Suppressor macrophage treated with lipopolysaccharide for 1 hour (primary cell): ENCODE results near the gene VWA8.
"Not testable (repeated sequence)": the region's sequence is repeated elsewhere in the genome, so short reads cannot be mapped to it uniquely, and the experiment has no call there.

Experiments used
- DNase-seq, 3 donors: peaks; one replicate each; pipeline ENCODE4 v3.0.0-alpha.2; 2020 to 2022

VWA8 gene

DNA sequence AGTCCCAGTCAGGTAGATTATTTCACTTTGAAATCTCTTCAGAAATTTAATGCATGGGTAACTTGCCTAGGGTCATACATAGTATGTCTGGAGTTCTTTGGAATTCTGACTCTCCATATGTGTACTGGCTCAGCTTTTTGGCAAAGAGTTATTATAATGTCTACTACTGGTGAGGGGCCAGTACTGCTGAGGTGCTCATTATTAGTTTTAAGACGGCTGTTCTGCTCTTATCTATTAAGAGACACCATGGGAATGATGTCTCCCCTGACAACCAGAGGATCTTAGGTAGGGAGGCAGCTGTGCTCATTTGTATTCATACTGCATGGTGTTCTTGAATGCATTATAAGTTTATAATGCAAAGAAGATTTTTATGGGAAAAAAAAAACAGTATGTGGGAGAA, 319.5 kb downstream of the VWA8 start:
- no peak for DNase-seq

GRCh38 chr13:41639955-41640780, 320.7 kb downstream of the VWA8 start:
- no peak for DNase-seq

DNA sequence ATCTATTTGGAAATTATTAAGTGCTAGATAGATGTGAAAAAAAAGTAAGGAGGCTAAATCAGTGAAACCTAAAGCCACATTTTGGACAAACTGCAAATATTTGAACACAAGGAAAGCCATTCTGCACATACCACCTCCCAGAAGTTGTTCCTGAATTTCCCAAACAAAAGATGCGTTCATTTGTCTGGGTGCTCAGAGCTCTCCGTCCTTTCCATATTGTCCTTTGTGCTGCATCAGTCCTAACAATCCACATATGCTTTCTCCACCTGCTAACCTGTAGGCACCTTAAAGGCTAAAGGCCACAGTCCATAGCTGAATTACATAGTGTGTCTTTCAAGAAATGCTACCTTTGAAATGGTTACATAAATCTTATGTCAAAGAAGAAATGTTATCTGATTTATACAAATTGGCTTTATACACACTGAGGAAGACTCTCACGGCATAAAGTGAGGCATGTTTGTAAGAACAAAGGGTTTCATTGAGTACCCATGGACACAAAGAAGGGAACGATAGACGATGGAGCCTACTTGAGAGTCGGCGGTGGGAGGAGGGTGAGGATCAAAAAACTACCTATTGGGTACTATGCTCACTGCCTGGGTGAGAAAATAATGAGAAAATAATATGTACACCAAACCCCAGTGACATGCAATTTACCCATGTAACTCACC, 321.5 kb downstream of the VWA8 start:
- DNase-seq, result no peak

DNA sequence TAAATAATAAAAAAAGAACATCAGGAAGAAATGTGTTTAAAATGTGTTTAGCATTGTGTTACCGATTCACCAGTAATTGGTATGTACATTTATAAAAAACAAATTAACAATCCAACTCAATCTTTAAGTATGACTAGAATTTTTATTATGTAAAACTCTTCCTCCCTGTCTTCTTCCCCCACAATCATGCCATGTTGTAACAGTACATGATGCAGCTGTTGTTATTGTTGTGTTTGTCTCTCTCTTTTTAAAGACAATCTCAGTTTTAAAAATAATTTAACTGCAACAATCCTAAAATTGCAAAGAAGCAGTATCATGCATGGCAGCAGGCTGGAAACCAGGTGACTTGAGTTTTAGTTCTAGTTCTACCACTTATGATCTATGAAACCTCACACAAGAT, 323.3 kb downstream of the VWA8 start:
- DNase-seq, result no peak

DNA sequence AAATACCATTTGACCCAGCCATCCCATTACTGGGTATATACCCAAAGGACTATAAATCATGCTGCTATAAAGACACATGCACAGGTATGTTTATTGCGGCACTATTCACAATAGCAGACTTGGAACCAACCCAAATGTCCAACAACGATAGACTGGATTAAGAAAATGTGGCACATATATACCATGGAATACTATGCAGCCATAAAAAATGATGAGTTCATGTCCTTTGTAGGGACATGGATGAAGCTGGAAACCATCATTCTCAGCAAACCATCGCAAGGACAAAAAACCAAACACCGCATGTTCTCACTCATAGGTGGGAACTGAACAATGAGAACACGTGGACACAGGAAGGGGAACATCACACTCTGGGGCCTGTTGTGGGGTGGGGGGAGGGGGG, 323.9 kb downstream of the VWA8 start:
- not testable (repeated sequence) for DNase-seq

- not testable (repeated sequence) for DNase-seq
Observed at GRCh38 chr13:41636590-41636989, 324.3 kb downstream of the VWA8 start.

DNA sequence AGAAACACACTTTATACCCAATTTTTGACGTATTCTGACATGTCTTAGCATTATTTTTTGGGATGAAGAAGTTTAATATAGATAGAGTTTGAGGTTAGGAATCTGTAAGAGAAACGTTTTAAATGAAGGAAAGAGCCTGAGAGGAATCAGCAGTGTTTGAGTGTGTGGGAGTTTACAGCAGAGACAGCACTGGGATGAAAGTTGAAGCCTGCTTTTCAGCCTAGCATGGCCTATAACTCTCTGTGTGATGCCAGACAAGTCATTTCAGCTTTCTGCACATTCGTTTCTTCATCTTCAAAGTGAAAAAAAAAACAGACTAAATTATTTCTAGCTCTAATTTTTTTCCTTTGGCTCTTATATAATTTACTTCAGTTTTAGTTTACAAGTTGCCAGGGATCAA, 326.5 kb downstream of the VWA8 start:
- DNase-seq, result no peak

DNA sequence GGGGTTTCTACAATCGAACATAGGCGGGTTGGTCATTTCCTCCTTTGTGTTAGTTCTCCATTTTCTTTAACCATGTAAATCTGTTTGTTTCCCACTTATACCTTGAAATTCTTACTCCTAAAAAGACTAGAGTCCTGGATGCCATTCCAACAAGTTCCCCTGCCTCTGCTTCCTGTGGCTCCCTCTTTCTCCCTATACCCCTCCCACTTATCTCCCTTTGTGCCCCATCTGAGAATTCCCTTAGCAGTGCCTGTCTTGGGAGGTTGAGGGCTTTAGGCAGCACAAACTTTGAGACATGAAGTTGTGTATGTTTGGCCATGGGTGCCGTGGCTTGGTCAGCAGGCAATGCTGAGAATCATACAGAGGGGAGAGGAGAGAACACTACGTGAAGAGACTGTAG, 327.1 kb downstream of the VWA8 start:
- no peak for DNase-seq

GRCh38 chr13:41631296-41631965, 329.5 kb downstream of the VWA8 start:
- no peak for DNase-seq

DNA sequence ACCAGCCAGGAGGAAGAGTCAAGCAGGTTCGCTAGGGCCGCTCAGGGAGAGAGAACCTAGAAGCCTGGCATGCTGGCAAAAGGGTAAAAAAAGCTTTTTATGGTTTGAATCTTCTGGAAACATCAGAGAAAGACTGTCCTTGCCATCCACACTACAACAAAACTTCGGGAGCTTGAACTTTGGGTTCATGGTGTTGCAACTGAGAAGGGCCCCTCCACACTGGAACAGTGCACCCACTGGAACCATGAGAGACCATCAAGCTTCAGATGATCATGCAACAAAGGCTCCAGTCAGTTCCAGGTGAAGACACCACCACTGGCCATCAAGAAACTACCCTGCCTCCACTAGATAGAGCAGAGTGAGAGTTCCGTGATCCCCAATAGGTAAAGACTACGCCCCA, 333.5 kb downstream of the VWA8 start:
- DNase-seq, result no peak

GRCh38 chr13:41624041-41624440, 336.9 kb downstream of the VWA8 start:
- DNase-seq, result no peak

- no peak for DNase-seq
Observed at GRCh38 chr13:41622432-41623429, 338.2 kb downstream of the VWA8 start.

DNA sequence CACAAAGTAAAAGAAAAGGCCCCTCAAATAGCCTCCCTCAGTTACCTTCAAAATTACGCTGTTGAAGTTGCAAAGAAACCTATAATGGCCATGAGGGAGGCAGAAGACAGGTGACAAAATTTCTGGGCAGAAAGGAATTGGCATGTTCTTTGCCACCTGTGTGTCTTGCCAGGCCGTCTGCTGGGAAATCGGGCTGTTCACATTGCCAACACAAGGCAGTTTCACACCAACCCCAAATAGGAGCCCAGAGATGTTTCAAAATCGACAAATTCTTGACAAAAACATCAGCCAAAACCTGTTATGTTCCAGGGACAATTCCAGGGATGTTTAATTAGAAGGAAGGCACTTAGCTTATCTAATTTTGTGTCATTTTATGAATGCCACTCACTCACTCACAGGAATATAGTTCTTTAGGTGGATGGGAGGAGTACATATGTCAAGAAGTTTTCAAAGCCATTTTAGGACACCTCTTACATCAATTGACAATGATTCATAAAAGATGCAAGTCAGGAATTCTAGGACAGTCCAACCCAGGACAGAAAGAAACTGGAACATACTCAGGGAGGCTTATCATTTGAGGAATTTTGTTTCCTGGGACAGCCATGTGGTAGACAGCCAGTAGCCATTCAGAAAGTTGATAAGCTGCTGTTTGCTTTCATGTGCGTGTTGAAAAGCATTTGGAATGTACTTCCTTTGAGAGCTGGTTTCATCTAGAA, 339.0 kb downstream of the VWA8 start:
- no peak for DNase-seq

GRCh38 chr13:41617633-41618032, 343.3 kb downstream of the VWA8 start:
- not testable (repeated sequence) for DNase-seq

DNA sequence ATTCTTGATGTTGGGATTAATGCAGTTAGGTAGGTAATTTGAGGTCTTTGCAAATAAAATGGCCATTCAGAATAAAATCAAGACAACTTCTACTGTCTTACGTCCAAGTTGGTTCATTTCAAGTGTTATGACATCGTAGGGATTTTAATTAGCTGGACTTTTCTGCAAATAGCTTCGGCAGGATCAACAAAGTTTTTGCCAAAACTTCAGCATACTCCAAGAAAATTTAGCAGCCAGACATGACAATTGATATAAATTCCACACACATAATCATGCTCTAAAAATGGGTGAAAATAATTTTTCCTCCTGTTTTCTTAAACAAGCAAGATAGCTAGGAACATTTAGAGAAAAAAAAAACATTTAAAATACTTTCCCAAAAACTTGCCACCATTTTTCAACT, 344.8 kb downstream of the VWA8 start:
- DNase-seq, result no peak

GRCh38 chr13:41615528-41615855, 345.4 kb downstream of the VWA8 start:
- no peak for DNase-seq

DNA sequence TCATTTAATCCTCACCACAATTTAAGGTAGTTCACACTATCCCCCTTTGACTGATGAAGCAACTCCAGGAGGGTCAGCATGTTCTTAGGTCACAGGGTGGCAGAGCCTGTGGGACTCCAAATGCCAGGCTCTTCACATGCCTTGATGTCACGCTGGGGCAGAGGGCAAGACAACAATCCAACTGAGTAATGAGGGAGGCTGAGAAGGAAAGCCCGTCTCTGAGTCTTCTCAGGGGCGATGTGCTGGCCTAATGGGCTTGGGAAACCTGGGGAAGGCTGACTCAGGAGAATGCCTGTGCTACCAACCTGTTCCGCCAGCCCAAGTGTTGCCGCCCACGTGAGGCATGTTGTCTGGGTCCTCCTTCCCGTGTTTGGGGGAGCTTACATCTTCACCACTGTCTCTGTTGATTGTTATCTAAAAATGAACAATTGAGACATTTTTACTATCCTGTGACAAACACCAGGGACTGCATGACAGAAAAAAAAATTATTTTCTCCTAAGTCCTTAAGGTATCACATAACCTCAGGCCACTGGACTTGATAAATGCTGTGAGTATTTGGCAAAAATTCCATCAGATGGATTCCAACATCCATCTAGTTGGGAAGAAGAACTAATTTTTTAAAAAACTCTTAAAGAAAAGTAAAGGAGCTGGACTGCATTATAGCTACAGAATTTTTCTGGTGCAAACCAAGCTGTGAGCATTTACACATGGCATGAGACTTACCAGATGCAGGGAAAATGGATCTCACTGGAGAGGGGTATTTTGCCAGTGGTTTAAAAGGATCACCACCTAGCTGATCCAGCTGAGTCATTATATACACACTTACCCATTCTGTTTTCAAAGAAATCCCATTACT, 346.0 kb downstream of the VWA8 start:
- no peak for DNase-seq

- DNase-seq, result no peak
Observed at GRCh38 chr13:41613984-41614661, 346.8 kb downstream of the VWA8 start.

GRCh38 chr13:41613471-41613870, 347.4 kb downstream of the VWA8 start:
- no peak for DNase-seq

DNA sequence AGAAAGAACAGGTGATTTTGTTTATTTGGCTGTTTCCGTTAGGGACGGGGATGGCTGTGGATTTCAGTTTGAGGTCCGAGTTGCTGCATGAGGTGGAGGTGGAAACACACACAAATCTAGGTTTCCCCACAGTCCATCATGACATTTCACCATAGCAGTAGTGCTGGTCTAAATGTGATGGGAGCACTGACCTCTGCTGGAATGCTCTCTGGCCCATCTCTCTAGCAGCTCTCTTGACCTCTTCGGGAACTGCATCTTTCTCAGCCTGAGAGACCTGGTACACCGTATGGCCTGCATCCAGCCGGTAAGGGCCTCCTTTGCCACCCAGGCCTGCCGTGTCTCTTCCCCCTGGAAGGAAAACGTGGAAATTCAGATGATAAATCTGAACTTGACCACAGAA, 349.5 kb downstream of the VWA8 start:
- DNase-seq, result no peak

DNA sequence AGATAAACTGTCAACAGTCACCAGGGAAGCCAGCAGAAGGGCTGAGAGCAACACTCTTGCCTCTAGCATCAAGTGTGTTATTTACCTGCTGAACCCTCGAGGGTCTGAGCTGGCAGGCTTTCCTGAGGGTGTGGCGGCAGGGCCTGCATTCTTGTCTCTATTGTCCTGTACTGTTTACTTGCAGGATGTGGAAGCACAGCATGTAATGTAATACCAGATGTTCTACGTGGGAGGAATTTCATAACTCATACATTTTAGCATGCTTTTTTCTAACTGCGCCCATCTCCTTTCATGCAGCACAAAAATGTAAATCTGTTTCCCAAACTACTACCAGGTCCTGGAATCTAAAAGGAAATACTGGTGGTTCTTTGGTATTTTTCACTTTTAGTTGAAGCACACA, 350.5 kb downstream of the VWA8 start:
- no peak for DNase-seq
